Activated CD4-positive, alpha-beta T cell treated with anti-CD3 and anti-CD28 coated beads for 48 hours (primary cell): ENCODE measurements around the gene CCL25.

Source experiments
- DNase-seq: peaks from one replicate; pipeline ENCODE4 v3.0.0-alpha.2; 2020

CCL25 gene

DNA sequence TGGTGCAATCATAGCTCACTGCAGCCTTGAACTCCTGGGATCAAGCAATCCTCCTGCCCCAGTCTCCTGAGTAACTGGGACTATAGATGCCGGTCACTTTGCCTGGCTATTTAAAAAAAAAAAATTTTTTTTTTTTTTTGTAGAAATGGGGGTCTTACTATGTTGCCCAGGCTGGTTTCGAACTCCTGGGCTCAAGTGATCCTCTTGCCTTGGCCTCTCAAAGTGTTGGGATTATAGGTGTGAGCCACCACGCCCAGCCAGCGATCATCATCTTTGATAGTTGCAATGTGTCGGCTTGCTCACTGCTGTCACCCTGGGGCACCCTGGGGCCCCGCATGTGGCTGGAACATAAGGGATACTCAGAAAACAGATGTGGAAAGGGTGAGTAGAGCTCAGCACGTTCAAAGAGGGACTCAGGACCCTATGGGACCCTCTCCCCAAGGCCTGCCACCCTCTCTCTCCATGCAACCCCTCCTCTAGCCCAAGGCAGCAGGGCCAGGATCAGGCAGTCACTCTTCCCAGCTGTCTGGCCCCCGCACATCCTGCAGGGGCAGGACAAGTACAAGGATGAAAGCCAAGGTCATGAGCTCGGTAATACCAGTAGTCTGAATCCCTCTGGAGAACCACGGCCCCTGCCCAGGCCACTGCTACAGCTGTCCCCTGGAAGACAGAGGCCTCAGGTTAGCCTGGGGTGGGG is 6.5 kb upstream of the CCL25 start:
- no peak for DNase-seq

GRCh38 chr19:8046569-8047165 is 5.9 kb upstream of the CCL25 start:
- DNase-seq = no peak

GRCh38 chr19:8050274-8051096 is 2.1 kb upstream of the CCL25 start:
- peak; percentile 97 for DNase-seq

DNA sequence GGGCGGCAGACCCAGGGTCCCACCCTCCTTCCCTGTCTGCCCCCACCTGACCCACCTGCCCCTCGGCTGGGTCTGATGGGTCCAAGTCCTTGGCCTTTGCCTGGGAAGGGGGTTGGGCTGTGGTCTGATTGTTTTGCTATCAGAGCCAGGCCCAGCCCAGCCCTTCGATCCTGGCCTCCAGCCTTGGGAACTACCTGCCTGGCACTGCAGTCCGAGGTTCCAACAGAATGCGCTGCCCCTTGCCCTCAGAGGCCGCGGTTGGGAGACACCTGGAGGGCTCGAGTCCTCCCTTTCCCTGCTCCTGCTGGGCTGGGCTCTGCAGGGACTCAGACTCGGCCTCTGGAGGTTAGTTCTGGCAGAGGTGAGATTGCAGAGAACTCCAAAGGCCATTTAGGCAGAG is 1.6 kb downstream of the CCL25 start:
- DNase-seq = no peak

- DNase-seq = no peak
Measured at GRCh38 chr19:8056533-8056932, 4.0 kb downstream of the CCL25 start.

GRCh38 chr19:8057545-8058270 is 5.1 kb downstream of the CCL25 start:
- DNase-seq = no peak

- no peak for DNase-seq
Measured at GRCh38 chr19:8064911-8065874, 12.6 kb downstream of the CCL25 start.

GRCh38 chr19:8065875-8066261 is 13.3 kb downstream of the CCL25 start:
- no peak for DNase-seq

- DNase-seq = peak; percentile 45
Measured at GRCh38 chr19:8069096-8069973, 16.8 kb downstream of the CCL25 start.

DNA sequence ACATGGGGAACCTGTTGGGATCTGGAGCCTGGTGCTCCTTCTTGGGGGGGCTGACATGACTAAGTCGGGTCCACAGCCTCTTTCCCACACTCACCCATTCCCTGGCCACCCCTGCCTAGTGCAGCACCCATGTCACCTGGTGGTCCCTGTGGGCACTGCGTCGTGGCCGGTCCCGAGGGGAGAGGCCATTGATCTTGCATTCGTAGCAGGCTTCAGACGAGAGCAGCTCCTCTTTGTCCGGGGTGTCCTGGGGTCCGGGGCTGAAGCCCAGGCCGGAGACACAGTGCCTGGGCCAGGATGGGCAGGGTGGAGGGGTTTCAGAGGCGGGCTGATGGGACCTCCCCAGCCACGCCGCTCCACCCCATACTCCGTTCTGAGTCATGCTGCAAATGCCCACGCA is 19.4 kb downstream of the CCL25 start:
- DNase-seq = no peak

DNA sequence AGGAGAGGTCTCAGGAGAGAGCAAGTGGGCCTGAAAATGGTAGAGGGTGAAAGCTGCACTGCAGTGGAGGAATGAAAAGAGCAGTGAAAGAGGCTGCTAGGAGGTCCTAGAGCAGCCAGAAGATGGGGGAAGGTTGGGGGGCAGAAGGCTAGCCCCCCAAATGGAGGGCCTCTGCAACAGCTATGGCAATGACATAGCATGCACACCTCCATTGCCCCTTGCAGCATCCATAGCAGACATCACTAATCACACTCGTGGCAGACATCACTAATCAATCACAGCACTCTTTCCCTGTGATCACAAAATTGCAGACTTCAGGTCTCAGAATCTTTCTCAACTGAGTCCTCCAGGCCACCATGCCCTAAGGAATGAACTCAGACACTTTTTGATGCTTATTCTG is 21.9 kb downstream of the CCL25 start:
- no peak for DNase-seq

GRCh38 chr19:8075158-8076074 is 22.9 kb downstream of the CCL25 start:
- no peak for DNase-seq

DNA sequence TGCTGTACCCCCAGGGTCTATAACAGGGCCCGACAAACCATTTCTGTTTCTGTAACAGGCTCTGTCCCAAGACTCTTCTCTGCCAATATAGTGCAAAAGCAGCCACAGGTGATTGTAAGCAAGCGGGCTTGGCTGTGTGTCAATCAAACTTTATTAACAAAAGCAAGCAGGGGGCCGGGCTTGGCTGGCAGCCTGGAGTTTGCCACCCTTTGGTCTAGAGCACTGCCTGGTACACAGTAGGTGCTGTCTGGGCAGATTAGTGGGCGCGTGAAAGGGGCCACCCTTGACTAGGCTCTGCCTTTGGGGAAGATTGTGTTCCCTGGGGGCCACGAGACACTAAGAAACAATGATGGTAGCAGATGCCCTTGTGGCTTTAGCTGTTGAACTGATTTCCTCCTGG is 27.4 kb downstream of the CCL25 start:
- no peak for DNase-seq

- no peak for DNase-seq
Measured at GRCh38 chr19:8080832-8081231, 28.3 kb downstream of the CCL25 start.

DNA sequence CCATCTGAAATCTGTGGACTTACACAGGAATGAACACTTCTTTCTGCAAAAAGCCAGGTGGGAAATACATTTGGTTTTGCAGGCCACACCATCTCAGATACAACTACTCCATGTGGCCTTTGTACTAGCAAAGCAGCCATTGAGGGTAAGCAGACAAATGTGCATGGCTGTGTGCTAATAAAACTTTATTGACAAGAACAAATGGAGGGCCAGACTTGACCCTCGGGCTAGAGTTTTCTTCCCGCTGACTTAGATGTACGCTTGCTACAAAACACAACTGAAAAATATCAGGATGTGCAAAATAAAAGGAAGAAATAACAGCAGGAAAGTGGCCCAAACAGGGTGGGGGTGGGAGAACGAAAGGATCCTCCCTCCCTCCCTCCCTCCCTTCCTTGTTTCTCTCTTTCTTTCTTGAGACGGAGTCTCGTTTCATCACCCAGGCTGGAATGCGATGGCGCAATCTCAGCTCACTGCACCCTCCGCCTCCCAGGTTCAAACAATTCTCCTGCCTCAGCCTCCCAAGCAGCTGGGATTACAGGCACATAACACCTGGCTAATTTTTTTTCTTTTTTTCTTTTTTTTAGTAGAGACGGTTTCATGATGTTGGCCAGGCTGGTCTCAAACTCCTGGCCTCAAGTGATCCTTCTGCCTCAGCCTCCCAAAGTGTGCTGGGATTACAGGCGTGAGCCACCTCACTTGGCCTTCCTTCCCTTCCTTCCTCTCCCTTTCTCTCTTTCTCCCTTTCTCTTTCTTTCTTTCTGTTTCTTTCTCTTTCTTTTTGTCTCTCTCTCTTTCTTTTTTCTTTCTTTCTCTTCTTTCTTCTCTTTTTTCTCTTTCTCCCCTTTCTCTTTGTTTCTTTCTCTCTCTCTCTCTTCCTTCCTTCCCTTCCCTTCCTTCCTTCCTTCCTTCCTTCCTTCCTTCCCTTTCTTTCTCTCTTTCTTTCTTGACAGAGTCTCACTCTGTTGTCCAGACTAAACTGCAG is 29.3 kb downstream of the CCL25 start:
- no peak for DNase-seq

GRCh38 chr19:8083141-8083540 is 30.6 kb downstream of the CCL25 start:
- DNase-seq = no peak

DNA sequence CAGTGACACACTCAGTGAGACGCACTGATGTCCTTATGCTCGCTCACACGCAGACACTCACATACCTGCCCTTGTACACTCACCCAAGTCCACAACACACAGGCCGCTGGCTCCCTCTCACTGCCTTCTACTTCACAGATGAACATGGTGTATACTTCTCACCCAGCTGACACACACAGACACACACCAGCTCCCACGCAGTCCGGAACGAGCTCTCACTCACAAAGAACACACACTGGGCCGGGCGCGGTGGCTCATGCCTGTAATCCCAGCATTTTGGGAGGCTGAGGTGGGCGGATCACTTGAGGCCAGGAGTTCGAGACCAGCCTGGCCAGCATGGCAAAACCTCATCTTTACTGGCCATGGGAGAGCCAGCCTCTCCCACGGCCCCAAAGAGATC is 31.6 kb downstream of the CCL25 start:
- DNase-seq = no peak

DNA sequence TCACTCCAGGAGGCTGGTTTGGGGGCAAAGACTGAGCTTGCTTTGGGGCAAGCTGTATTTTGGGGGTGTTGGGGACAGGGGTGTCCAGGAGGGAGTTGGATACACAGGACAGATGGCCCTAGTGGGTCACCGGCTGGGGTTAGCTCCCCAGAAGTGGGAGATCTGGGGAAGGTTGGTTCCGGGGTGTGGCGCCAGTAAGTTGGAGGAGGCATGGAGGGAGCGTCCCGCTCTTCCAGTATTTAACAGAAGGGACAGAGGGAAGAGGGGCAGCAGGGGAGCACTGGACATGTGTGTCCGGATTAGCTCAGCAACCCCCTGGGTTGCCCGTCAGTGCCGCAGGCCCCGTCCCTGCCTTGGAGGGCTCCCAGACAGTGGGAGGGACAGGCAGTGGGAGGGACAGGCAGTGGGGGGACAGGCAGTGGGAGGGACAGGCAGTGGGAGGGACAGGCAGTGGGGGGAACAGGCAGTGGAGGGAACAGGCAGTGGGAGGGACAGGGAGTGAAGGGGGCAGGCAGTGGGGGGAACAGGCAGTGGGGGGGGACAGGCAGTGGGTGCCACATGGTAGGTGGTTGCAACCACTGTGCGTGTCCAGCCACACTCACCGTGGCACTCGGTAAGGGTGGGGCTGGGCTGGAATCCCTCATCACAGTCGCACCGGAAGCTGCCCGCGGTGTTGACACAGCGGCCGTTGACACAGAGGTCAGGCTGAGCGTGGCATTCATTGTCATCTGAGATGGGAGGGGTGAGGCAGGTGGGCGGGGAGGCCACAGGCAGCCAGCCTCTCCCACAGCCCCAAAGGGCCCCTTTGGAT is 33.2 kb downstream of the CCL25 start:
- peak; percentile 19 for DNase-seq
